ENCODE measurements around the gene MME.

Gene MME

DNA sequence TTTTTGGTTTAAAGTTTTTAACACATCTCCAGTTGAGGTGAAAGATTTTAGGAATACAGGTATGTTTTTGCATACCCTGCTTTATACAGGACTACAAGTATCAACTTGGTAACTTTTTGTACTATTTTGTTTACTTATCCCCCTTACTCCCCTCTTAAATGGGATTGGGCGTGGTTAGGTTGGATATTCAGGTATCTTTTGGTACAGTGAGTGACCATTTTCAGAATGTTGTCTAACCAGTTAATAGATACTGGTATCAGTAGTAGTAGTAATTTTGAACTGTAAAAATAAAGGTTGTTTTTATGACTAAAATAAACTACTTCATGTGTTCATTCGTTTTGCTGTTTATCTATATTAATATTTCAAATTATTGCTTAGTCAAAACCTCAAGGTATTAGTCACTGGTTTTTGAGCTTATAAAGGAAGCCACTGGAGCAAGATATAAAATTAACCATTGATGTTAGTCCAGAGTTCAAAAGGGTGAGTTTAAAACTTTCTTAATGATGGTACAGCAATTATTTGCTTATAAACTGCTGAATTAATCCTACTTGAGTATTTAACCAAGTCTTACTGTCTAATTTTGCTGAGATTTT, 3.3 kb downstream of the MME start:
- Histone ChIP-seq H3K9me3 (no peaks in the 10 kb centered on the region), H3K4me1 (peaks cover 0 to 22% (median 14%) of the 10 kb centered on the region in 4 donors), H3K36me3 (no peaks in the 10 kb centered on the region), H3K4me3 (no peak overlapping the region), H3K27me3 (peaks cover 0 to 17% of the 10 kb centered on the region in 2 donors), H3K27ac (no peak overlapping the region)
- DNase-seq, result no peak
- TF ChIP-seq, protein P1, sequence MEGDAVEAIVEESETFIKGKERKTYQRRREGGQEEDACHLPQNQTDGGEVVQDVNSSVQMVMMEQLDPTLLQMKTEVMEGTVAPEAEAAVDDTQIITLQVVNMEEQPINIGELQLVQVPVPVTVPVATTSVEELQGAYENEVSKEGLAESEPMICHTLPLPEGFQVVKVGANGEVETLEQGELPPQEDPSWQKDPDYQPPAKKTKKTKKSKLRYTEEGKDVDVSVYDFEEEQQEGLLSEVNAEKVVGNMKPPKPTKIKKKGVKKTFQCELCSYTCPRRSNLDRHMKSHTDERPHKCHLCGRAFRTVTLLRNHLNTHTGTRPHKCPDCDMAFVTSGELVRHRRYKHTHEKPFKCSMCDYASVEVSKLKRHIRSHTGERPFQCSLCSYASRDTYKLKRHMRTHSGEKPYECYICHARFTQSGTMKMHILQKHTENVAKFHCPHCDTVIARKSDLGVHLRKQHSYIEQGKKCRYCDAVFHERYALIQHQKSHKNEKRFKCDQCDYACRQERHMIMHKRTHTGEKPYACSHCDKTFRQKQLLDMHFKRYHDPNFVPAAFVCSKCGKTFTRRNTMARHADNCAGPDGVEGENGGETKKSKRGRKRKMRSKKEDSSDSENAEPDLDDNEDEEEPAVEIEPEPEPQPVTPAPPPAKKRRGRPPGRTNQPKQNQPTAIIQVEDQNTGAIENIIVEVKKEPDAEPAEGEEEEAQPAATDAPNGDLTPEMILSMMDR (IDR thresholded peaks at IDR 0.05), result no peak
- intact Hi-C loops (cut with DNase I; ENCODE audit: low total_unique reads), result no loop called here

DNA sequence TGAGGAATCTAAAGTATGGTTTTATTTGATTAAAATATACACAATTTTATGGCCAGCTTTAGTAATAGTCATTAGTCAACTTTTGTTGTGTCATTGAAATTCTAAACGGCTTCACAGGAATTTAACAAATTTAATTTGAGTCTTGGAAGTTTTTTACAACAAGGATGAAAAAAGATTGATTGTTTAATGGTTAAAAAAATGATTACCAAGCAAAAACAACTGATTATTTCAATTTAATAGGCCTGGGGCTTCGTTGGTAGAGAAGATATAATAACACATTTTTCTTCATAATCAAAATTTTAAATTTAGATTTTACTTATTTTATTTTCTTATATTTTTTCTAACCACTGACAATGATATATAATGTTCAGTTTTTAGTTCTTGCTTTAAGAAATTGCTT, 4.4 kb downstream of the MME start:
- Histone ChIP-seq H3K4me1 (peaks cover 0 to 12% (median 7%) of the 10 kb centered on the region in 4 donors), H3K36me3 (no peaks in the 10 kb centered on the region), H3K27me3 (peaks cover 0 to 6% of the 10 kb centered on the region in 2 donors), H3K9me3 (no peaks in the 10 kb centered on the region), H3K27ac (no peak overlapping the region), H3K4me3 (no peak overlapping the region)
- no peak for DNase-seq
- intact Hi-C loops (cut with DNase I; ENCODE audit: low total_unique reads), result no loop called here
- TF ChIP-seq, protein P1 (IDR thresholded peaks at IDR 0.05), result no peak

DNA sequence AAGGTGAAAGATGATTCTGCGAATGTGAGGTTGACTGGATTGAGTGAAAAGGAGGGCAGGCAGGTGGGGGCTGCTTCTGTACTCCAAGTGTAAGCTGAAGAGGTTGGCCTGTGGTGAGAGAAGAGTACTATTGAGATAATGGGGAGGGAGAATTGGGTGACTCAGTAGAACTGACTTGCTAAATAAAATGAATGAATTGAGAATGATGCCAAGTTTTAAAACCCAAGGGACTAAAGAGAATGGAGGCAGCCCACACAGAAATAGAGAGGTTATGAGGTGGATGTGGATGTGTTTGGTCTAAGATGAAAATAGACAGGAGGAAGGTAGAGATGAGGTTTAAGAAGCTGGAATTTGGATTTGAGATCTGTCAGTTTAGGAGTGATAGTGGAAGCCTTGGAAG, 5.9 kb downstream of the MME start:
- Histone ChIP-seq H3K4me1 (no peaks in the 10 kb centered on the region), H3K9me3 (no peaks in the 10 kb centered on the region), H3K36me3 (no peaks in the 10 kb centered on the region), H3K27ac (no peak overlapping the region), H3K4me3 (no peak overlapping the region), H3K27me3 (no peaks in the 10 kb centered on the region)
- DNase-seq, result no peak
- TF ChIP-seq, protein P1 (IDR thresholded peaks at IDR 0.05), result no peak
- intact Hi-C loops (cut with DNase I; ENCODE audit: low total_unique reads), result no loop called here

DNA sequence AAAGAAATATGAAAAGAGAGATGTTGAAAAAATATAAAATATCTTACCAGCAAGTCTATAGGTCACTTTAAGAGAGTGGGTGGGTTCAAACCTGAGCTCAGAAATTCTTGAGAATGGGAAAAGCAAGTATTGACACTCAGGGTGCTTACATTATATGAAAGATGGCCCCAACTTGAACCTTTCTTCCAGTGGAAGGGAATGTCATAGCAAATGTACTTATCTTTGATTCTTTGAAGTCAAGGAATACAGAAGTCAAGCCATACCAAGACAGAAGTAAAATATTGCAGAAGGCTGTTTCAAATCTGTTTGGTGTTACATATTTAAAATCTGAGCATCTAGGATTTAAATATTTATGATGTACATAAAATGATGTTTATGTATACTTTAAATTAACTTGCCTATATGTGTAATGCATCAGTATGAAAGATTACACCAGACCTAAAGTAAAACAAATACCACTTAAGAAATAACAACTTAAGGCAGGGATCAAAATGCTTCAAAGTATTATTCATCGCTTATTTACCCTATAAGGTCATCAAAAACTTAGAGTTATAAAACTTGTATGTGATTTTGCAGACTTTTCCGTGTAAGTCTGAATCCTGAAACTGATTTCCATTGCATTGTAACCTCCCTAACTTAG, 8.7 kb downstream of the MME start:
- Histone ChIP-seq H3K4me3 (no peak overlapping the region), H3K9me3 (no peaks in the 10 kb centered on the region), H3K27me3 (no peaks in the 10 kb centered on the region), H3K27ac (no peak overlapping the region), H3K36me3 (no peaks in the 10 kb centered on the region), H3K4me1 (no peaks in the 10 kb centered on the region)
- DNase-seq, result no peak
- intact Hi-C loops (cut with DNase I; ENCODE audit: low total_unique reads), result no loop called here
- TF ChIP-seq, protein P1 (IDR thresholded peaks at IDR 0.05), result no peak

DNA sequence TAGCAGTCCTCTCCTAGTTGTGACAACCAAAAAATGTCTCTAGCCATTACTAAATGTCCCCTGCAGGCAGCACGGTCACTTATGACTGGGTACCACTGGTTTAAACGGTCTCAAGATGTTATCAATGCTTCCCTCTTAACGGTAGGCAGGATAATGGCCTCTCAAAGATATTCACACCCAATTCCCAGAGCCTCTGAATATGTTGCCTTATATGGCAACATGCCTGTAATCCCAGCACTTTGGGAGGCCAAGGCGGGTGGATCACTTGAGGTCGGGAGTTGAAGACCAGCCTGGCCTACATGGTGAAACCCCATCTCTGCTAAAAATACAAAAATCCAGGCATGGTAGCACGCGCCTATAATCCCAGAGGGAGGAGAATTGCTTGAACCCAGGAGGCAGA, 9.4 kb downstream of the MME start:
- no peak overlapping the region for H3K4me3 ChIP-seq
- no peaks in the 10 kb centered on the region for H3K4me1 ChIP-seq
- intact Hi-C loops (cut with DNase I; ENCODE audit: low total_unique reads), result no loop called here
- H3K36me3 ChIP-seq, result no peaks in the 10 kb centered on the region
- DNase-seq, result no peak
- TF ChIP-seq, protein P1 (IDR thresholded peaks at IDR 0.05), result no peak
- no peaks in the 10 kb centered on the region for H3K27me3 ChIP-seq
- no peaks in the 10 kb centered on the region for H3K9me3 ChIP-seq
- no peak overlapping the region for H3K27ac ChIP-seq

Measured in tibial artery (tissue), 4 donors.